HEK293T (cell line): ENCODE measurements around the gene NPHP1.

ENCODE experiments used
- CTCF ChIA-PET: fragments of 350-600 bp; formaldehyde crosslinking; extraction: SDS; loops from one replicate; lab custom pipeline; 2021; ENCODE audit warnings: antibody characterized with exemption, inconsistent platforms; lab: Yijun Ruan, JAX
- POLR2A ChIA-PET: fragments of 350-600 bp; formaldehyde crosslinking; extraction: SDS; loops from one replicate; lab custom pipeline; 2020; ENCODE audit warnings: antibody characterized with exemption, inconsistent platforms; lab: Yijun Ruan, JAX
- DNase-seq: peaks from one replicate; pipeline ENCODE4 v3.0.0; 2012; ENCODE audit warnings: mixed read lengths; ENCODE audit errors: extremely low spot score
- ARNT ChIP-seq: fragments of 450-650 bp; IDR thresholded peaks from 2 replicates; pipeline ENCODE4 v1.6.1; 2017; ENCODE audit warnings: mild to moderate bottlenecking
- BHLHE40 ChIP-seq: fragments of 450-650 bp; IDR thresholded peaks from 2 replicates; pipeline ENCODE4 v1.6.1; 2016; ENCODE audit warnings: mild to moderate bottlenecking, moderate library complexity, borderline replicate concordance
- CTBP1 ChIP-seq: fragments of 450-650 bp; IDR thresholded peaks from 2 replicates; pipeline ENCODE4 v1.6.1; 2016; ENCODE audit warnings: borderline replicate concordance
- ELF4 ChIP-seq: fragments of 450-650 bp; IDR thresholded peaks from 2 replicates; pipeline ENCODE4 v1.6.1; 2017; ENCODE audit warnings: antibody characterized with exemption
- FOXA1 ChIP-seq: fragments of 450-650 bp; IDR thresholded peaks from 2 replicates; pipeline ENCODE4 v1.6.1; 2016; ENCODE audit warnings: mild to moderate bottlenecking
- FOXK2 ChIP-seq: fragments of 450-650 bp; IDR thresholded peaks from 2 replicates; pipeline ENCODE4 v1.6.1; 2016; ENCODE audit warnings: mild to moderate bottlenecking
- FOXM1 ChIP-seq: fragments of 450-650 bp; IDR thresholded peaks from 2 replicates; pipeline ENCODE4 v1.6.1; 2017; ENCODE audit warnings: mild to moderate bottlenecking, borderline replicate concordance
- HDGF ChIP-seq: fragments of 450-650 bp; IDR thresholded peaks from 2 replicates; pipeline ENCODE4 v1.6.1; 2017; ENCODE audit warnings: antibody characterized with exemption, borderline replicate concordance
- L3MBTL2 ChIP-seq: fragments of 450-650 bp; conservative IDR thresholded peaks from 2 replicates; pipeline ENCODE4 v1.6.1; 2016; ENCODE audit warnings: mild to moderate bottlenecking
- LEF1 ChIP-seq: fragments of 450-650 bp; IDR thresholded peaks from 2 replicates; pipeline ENCODE4 v1.6.1; 2017; ENCODE audit warnings: mild to moderate bottlenecking, borderline replicate concordance
- NFRKB ChIP-seq: fragments of 450-650 bp; IDR thresholded peaks from 2 replicates; pipeline ENCODE4 v1.6.1; 2016; ENCODE audit warnings: mild to moderate bottlenecking, moderate library complexity
- SP1 ChIP-seq: fragments of 450-650 bp; IDR thresholded peaks from 2 replicates; pipeline ENCODE4 v1.6.1; 2017
- SUZ12 ChIP-seq: fragments of 450-650 bp; IDR thresholded peaks from 2 replicates; pipeline ENCODE4 v1.6.1; 2016; ENCODE audit warnings: mild to moderate bottlenecking
- TARDBP ChIP-seq: fragments of 450-650 bp; IDR thresholded peaks from 2 replicates; pipeline ENCODE4 v1.6.1; 2016
- ZNF384 ChIP-seq: fragments of 450-650 bp; IDR thresholded peaks from 2 replicates; pipeline ENCODE4 v1.6.1; 2016
- TF ChIP-seq, protein P1 (sequence below): fragments of 450-650 bp; IDR thresholded peaks from 2 replicates; pipeline ENCODE4 v1.6.1; 2016

NPHP1 gene

DNA sequence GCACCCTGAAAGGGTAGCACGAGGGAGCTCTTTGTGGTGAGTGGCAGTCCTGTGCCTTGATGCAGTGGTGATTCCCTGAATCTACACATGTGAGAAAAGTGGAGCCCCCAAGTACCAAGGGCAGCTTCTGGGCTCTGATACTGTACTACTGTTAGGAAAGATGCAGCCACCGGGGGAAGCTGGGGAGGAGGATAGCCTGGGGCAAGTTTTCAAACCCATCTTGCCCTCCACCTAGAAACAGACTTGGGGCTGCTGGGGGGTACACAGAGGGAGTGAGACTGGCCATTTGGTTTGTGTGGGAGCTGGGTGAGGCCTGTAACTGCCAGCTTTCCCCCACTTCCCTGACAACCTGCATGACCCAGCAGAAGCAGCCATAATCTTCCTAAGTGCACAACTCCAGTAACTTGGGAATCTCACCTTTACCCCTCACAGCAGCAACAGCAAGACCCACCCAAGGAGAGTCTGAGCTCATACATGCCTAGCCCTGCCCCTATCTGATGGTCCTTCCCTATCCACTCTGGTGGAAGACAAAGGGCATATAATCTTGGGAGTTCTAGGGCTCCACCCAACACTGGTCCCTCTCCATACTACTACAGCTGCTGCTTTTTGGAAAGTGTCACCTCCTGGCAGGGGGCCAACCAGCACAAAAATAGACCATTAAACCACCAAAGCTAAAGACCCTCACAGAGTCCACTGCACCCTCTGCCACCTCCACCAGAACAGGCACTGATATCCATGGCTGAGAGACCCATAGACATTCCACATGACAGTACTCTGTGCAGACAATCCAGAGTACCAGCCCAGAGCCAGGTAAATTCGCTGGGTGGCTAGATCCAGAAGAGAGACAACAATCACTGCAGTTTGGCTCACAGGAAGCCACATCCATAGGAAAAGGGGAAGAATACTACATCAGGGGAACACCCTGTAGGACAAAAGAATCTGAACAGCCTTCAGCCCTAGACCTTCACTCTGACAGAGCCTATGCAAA is 97.4 kb downstream of the NPHP1 start:
- no peak for DNase-seq
- ChIA-PET POLR2A (no interaction called here), CTCF (no interaction called here)
- TF ChIP-seq ARNT, result no peak
- no peak for TF ChIP-seq FOXA1
- TF ChIP-seq SP1, result no peak
- no peak for TF ChIP-seq SUZ12
- no peak for TF ChIP-seq FOXM1
- TF ChIP-seq ZNF384, result no peak
- no peak for TF ChIP-seq LEF1
- no peak for TF ChIP-seq HDGF
- no peak for TF ChIP-seq NFRKB
- TF ChIP-seq TARDBP, result no peak
- TF ChIP-seq CTBP1, result no peak
- no peak for TF ChIP-seq L3MBTL2
- no peak for TF ChIP-seq BHLHE40

DNA sequence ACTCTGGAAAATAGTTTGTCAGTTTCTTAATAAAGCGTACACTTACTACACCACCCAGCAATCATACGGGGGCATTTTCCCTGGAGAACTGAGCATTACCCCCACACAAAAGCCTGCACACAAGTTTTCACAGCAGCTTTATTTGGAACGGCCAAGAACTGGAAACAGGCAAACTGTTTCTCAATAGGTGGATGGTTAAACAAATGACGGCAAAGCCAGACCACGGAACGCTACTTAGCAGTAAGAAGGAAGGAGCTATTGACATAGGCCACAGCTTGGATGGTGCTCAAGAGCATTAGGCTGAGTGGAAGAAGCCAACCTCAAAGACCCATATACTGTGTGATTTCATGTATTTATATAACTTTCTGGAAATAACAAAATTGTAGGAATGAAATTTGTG is 98.2 kb downstream of the NPHP1 start:
- no peak for TF ChIP-seq FOXK2
- CTCF ChIA-PET, result interaction anchor here (1.4 kb wide), 1 partner anchor 9 kb away, joined by 6 read pairs; the partner anchor contains the start of gene MALL
- no peak for DNase-seq
- POLR2A ChIA-PET, result no interaction called here

DNA sequence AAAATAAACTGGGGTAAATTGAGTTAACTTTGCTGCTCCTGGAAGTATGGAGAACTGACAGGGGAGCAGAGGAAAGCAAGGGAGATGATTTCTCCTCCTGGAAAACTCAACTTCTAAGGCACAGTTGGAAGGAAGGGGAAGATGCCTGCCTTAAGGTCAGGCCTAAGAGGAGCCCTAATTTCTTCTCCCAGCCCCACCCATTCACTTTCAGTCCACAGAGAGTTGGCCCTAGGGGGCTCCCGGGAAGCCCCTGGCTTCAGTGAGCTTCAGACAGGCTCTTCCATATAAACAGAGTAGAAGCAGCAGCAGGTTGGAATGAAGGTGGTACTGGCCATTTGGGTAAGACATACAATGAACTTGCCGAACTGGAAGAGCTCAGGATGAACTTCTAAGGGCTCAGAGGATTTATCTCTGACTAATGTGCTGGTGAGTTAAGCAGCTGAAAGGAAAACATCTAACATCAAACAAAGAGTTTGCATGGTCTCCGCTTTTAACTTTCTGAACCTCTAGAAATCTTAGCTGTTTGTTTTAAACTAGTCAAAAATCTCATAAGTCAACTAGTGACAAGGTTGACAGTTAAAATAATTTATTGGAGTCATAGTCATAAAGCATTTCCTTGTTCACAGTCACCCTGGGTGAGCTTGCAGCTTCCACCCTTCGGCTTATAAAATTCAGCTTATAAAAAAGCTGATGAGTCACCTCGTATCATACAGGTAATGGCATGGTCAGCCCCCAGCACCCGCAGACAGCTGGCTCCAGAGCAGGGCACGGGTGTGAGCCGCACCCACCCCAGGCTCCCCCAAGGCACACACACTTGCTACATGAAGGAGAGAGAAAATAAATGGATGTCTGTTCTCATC is 99.0 kb downstream of the NPHP1 start:
- peak; percentile 20 for DNase-seq
- POLR2A ChIA-PET, result no interaction called here
- no peak for TF ChIP-seq ELF4
- TF ChIP-seq, protein P1, sequence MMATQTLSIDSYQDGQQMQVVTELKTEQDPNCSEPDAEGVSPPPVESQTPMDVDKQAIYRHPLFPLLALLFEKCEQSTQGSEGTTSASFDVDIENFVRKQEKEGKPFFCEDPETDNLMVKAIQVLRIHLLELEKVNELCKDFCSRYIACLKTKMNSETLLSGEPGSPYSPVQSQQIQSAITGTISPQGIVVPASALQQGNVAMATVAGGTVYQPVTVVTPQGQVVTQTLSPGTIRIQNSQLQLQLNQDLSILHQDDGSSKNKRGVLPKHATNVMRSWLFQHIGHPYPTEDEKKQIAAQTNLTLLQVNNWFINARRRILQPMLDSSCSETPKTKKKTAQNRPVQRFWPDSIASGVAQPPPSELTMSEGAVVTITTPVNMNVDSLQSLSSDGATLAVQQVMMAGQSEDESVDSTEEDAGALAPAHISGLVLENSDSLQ, result peak; percentile 81
- CTCF ChIA-PET, result interaction anchor here (1.0 to 1.4 kb wide), 2 partner anchors 10 to 11 kb away, joined by 3 to 6 read pairs; partner anchors contain the start of gene MALL

DNA sequence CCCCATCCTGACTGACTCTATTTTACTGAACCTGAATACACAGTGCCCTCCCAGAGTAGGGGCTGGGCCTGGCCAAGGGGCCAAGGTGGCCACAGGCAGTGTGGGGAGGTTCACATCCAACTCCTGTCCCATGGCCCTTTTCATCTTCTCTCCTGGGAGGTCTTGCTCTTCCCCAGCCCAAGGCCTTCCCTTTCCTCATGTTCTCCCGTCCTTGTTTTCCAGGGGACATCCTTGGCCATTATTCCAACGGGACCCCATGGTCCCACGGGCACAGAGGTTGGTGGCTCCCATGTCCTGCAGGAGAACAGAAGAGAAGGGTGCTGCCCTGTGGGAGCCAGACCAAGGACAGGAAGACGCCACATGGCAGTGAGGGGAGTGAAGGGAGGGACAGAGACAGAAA is 99.6 kb downstream of the NPHP1 start:
- no peak for TF ChIP-seq LEF1
- TF ChIP-seq SUZ12, result no peak
- TF ChIP-seq NFRKB, result no peak
- TF ChIP-seq L3MBTL2, result no peak
- TF ChIP-seq ARNT, result no peak
- no peak for TF ChIP-seq FOXM1
- TF ChIP-seq, protein P1, result no peak
- TF ChIP-seq TARDBP, result no peak
- TF ChIP-seq FOXK2, result no peak
- no peak for TF ChIP-seq ELF4
- no peak for TF ChIP-seq ZNF384
- DNase-seq, result no peak
- ChIA-PET POLR2A (no interaction called here), CTCF (interaction anchor here (1.0 to 1.4 kb wide), 2 partner anchors 10 to 11 kb away, joined by 3 to 6 read pairs; partner anchors contain the start of gene MALL)

- ChIA-PET POLR2A (no interaction called here), CTCF (no interaction called here)
- no peak for DNase-seq
- TF ChIP-seq CTBP1 (no peak), LEF1 (no peak), NFRKB (no peak), ELF4 (no peak), SP1 (no peak)
These were observed 100.6 kb downstream of the NPHP1 start for GRCh38 chr2:110104025-110104771.

DNA sequence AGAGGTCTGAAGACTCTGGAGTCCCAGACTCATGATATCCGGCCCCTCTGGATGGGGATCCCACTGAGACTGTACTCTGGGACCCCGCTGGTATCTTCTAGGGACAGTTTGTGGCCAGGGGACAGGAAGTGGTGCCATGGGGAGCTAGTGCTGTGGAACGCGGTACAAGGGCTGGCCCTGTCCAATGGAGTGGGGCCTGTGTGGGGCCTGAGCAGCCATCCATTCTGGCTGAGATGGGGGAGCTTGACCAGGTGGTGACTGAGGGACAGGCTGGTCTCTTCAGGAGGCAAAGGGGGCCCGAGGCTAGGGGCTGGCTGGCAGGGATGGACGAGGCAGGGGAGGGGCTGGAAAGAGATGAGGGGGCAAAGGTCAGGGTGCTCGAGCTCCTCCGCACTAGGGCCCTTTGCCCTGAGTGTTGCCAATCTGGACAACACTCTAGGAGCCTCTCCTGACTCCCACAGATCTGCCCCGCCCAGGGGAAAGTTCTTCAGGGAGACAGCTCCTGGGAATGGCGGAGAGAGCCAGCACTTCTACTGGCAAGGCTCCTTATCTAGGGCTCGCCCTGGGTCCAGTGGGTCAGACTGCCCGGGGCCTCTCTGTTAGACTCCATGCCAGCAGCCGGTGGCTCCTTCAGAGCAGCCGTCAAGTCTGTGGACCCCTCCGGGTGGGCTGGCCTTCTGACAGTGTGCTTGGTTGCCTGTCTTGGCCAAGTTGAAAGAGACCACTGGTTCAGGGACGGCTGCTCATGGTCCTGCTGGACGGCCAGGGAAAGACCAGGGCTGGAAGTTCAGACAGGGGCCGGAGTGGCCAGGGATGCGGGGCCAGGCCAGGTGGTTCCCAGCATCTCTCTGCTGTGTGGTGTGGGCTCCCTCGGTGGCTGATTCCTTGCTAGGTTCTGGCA is 101.5 kb downstream of the NPHP1 start:
- no peak for DNase-seq
- CTCF ChIA-PET, result no interaction called here
- POLR2A ChIA-PET, result no interaction called here
- TF ChIP-seq ARNT, result no peak
- TF ChIP-seq SP1, result no peak
- no peak for TF ChIP-seq TARDBP
- TF ChIP-seq FOXM1, result no peak
- TF ChIP-seq LEF1, result no peak
- no peak for TF ChIP-seq L3MBTL2
